ENCODE results near the gene SYT8.

- TF ChIP-seq CTCF (IDR thresholded peaks at IDR 0.05): no peak
- no peak for TF ChIP-seq POLR2AphosphoS5 (IDR thresholded peaks at IDR 0.05; ENCODE audit: insufficient read depth in 1 of 2, low read depth in 1 of 2)
- TF ChIP-seq POLR2A (IDR thresholded peaks at IDR 0.05): no peak
Observed at GRCh38 chr11:1852877-1853276, 18.1 kb downstream of the SYT8 start, which contains the start of gene LSP1.

All from vagina (tissue), 2 donors.